ENCODE results near the gene FBXO28. TPM values are rescaled to one million over a fixed set of nuclear protein-coding genes. Genes with fewer than 3 reads are reported as not detected.

Gene FBXO28
- total RNA-seq, 1 experiment from 2014 or later = 37.0 TPM

- H4K20me1 ChIP-seq (ENCODE audit: insufficient read depth) = no peaks in the 10 kb centered on the region
- H3K27ac ChIP-seq (ENCODE audit: low read depth, low read length) = no peak overlapping the region
- intact Hi-C loops (cut with micrococcal nuclease) = no loop called here
- H2AFZ ChIP-seq (ENCODE audit: low read depth, low read length, poor library complexity, severe bottlenecking) = no peak overlapping the region
- ChIA-PET POLR2A (interaction anchor here (0.7 kb wide), 1 partner anchor 25 kb away, joined by 3 read pairs; no protein-coding TSS in a partner anchor), CTCF (no interaction called here), RAD21 (ENCODE audit: low non-redundant PET in 1 of 2, low total read pairs in 2 of 2, uncharacterized antibody in 2 of 2, unreplicated experiment in 2 of 2) (no interaction called here)
- no peaks in the 10 kb centered on the region for H3K79me2 ChIP-seq (ENCODE audit: insufficient read depth, low read length)
- peaks cover 16 to 20% of the 10 kb centered on the region in 2 experiments; a peak in 3 of 4 replicates for H3K36me3 ChIP-seq (ENCODE audit: control insufficient read depth in 1 of 2, insufficient read depth in 2 of 2, low read length in 2 of 2)
- H3K4me3 ChIP-seq (replicated peaks in 1 of 2; ENCODE audit: low read depth in 1 of 2, low read length in 2 of 2) = no peak overlapping the region
- H3K4me1 ChIP-seq (ENCODE audit: control insufficient read depth in 1 of 2, insufficient read depth in 2 of 2, low read length in 2 of 2) = no peaks in the 10 kb centered on the region
- H3K9ac ChIP-seq (ENCODE audit: low read length) = no peak overlapping the region
- ATAC-seq = no peak
- BruUV-seq (replicated peaks) = no TSS peak
- no peaks in the 10 kb centered on the region for H3K9me2 ChIP-seq (ENCODE audit: insufficient read depth)
- no peak overlapping the region for H3K4me2 ChIP-seq (ENCODE audit: low read length)
- no peak for DNase-seq (ENCODE audit: low read depth, low spot score)
- H3K27me3 ChIP-seq (ENCODE audit: insufficient read depth, low read length) = no peaks in the 10 kb centered on the region
- no peaks in the 10 kb centered on the region for H3K9me3 ChIP-seq (ENCODE audit: control insufficient read depth in 1 of 2, insufficient read depth in 1 of 2, low read depth in 1 of 2, low read length in 2 of 2)
- no peak for TF ChIP-seq SP1 (IDR thresholded peaks at IDR 0.05; ENCODE audit: low read depth)
- TF ChIP-seq FOSL1 (IDR thresholded peaks at IDR 0.05; ENCODE audit: low read depth) = no peak
- no peak for TF ChIP-seq YY1 (IDR thresholded peaks at IDR 0.05; ENCODE audit: extremely low read depth, insufficient replicate concordance, low read depth, low read length)
- no peak for TF ChIP-seq CBX3 (IDR thresholded peaks at IDR 0.05; ENCODE audit: low read depth)
- no peak for TF ChIP-seq SRF (IDR thresholded peaks at IDR 0.05; ENCODE audit: low read depth)
- no peak for TF ChIP-seq RAD21 (IDR thresholded peaks at IDR 0.05; ENCODE audit: low read depth)
- no peak for TF ChIP-seq ELF1 (IDR thresholded peaks at IDR 0.05; ENCODE audit: borderline replicate concordance, low read depth)
- TF ChIP-seq EZH2phosphoT487 (IDR thresholded peaks at IDR 0.05; ENCODE audit: borderline replicate concordance) = no peak
- TF ChIP-seq ZFX (IDR thresholded peaks at IDR 0.05) = no peak
Measured at GRCh38 chr1:224162768-224163167, 48.9 kb downstream of the FBXO28 start.

GRCh38 chr1:224163311-224163710 is 49.4 kb downstream of the FBXO28 start:
- intact Hi-C loops (cut with micrococcal nuclease) = no loop called here
- no TSS peak for BruUV-seq (replicated peaks)
- no peak for TF ChIP-seq CBX3 (IDR thresholded peaks at IDR 0.05; ENCODE audit: low read depth)
- TF ChIP-seq POLR2AphosphoS5 (IDR thresholded peaks at IDR 0.05; ENCODE audit: low read depth, low read length) = no peak
- TF ChIP-seq SIN3A (IDR thresholded peaks at IDR 0.05; ENCODE audit: low read depth) = no peak
- no peak for TF ChIP-seq JUND (IDR thresholded peaks at IDR 0.05)
- TF ChIP-seq EGR1 (IDR thresholded peaks at IDR 0.05; ENCODE audit: low read depth) = no peak
- no peak for TF ChIP-seq FOSL1 (IDR thresholded peaks at IDR 0.05; ENCODE audit: low read depth)
- no peak for TF ChIP-seq SP1 (IDR thresholded peaks at IDR 0.05; ENCODE audit: low read depth)
- no peak for TF ChIP-seq ATF3 (IDR thresholded peaks at IDR 0.05)
- TF ChIP-seq CEBPB (IDR thresholded peaks at IDR 0.05; ENCODE audit: low read depth) = no peak
- TF ChIP-seq EZH2phosphoT487 (IDR thresholded peaks at IDR 0.05; ENCODE audit: borderline replicate concordance) = no peak
- no peak for TF ChIP-seq MAX (IDR thresholded peaks at IDR 0.05)
- TF ChIP-seq CTCF (IDR thresholded peaks at IDR 0.05 in 2 of 3, conservative IDR thresholded peaks at IDR 0.05 in 1 of 3; ENCODE audit: borderline replicate concordance in 1 of 3, insufficient read depth in 1 of 3, low read depth in 2 of 3, low read length in 2 of 3) = no peak
- no peak for TF ChIP-seq ZNF274 (IDR thresholded peaks at IDR 0.05; ENCODE audit: low read depth, low read length)
- TF ChIP-seq ELF1 (IDR thresholded peaks at IDR 0.05; ENCODE audit: borderline replicate concordance, low read depth) = no peak

More at GRCh38 chr1:224163311-224163710, 49.4 kb downstream of the FBXO28 start:
- ChIA-PET RAD21 (ENCODE audit: low non-redundant PET in 1 of 2, low total read pairs in 2 of 2, uncharacterized antibody in 2 of 2, unreplicated experiment in 2 of 2) (no interaction called here), POLR2A (no interaction called here), CTCF (no interaction called here)
- Histone ChIP-seq H3K27ac (ENCODE audit: low read depth, low read length) (no peak overlapping the region), H3K79me2 (ENCODE audit: insufficient read depth, low read length) (no peaks in the 10 kb centered on the region), H3K27me3 (ENCODE audit: insufficient read depth, low read length) (no peaks in the 10 kb centered on the region), H2AFZ (ENCODE audit: low read depth, low read length, poor library complexity, severe bottlenecking) (no peak overlapping the region), H3K4me2 (ENCODE audit: low read length) (no peak overlapping the region), H3K4me1 (ENCODE audit: control insufficient read depth in 1 of 2, insufficient read depth in 2 of 2, low read length in 2 of 2) (no peaks in the 10 kb centered on the region), H3K9ac (ENCODE audit: low read length) (no peak overlapping the region), H3K36me3 (ENCODE audit: control insufficient read depth in 1 of 2, insufficient read depth in 2 of 2, low read length in 2 of 2) (peaks cover 10 to 16% of the 10 kb centered on the region in 2 experiments; a peak in 3 of 4 replicates), H3K9me2 (ENCODE audit: insufficient read depth) (no peaks in the 10 kb centered on the region), H3K9me3 (ENCODE audit: control insufficient read depth in 1 of 2, insufficient read depth in 1 of 2, low read depth in 1 of 2, low read length in 2 of 2) (no peaks in the 10 kb centered on the region), H3K4me3 (replicated peaks in 1 of 2; ENCODE audit: low read depth in 1 of 2, low read length in 2 of 2) (no peak overlapping the region), H4K20me1 (ENCODE audit: insufficient read depth) (no peaks in the 10 kb centered on the region)
- ATAC-seq (no peak), DNase-seq (ENCODE audit: low read depth, low spot score) (no peak)

All from HCT116 (cell line).